GM19043 (cell line): ENCODE results near the gene CAV1.

Source experiments
- ATAC-seq: cut with Tn5 transposase; IDR thresholded peaks from one replicate; pipeline ENCODE4 v1.9.1; 2021; ENCODE audit warnings: low read depth; ENCODE audit not compliant: unreplicated experiment

Gene CAV1

DNA sequence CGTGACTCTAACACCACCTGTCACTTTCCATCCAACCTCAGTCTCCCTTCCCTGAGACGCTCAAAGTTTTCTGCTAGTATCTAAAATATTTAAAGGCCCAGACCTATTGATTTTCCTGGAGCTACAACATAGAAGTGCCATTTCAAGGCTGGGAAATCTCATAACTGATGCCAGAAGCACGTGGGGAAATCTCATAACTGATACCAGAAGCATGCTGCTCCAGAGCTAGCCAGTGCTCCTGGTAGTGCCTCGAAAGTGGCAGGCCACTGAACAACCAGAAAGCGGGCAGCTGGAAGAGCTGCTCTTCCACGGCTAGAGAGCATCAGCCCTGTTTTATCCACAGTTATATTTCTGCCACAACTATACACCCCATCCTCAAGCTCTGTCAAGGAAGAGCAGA, 72.5 kb downstream of the CAV1 start:
- no peak for ATAC-seq

DNA sequence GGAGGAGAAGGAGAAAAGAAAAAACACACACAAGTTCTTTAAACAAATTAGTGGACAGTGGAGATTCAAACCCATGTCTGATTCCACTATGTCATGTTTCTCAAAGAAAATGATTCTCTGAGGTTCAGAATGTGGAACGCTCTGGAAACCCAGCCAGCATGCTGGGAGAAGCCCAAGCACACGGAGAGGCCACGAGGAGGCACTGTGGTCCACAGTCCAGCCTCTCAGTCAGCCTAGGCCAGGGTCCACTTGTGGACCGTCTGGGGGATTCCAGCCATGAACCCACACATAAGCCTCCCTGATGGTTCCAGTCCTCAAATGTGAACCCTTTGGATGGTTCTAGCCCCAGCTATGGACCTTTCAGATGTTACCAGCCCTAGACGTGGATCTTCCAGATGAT, 73.4 kb downstream of the CAV1 start:
- ATAC-seq: no peak

DNA sequence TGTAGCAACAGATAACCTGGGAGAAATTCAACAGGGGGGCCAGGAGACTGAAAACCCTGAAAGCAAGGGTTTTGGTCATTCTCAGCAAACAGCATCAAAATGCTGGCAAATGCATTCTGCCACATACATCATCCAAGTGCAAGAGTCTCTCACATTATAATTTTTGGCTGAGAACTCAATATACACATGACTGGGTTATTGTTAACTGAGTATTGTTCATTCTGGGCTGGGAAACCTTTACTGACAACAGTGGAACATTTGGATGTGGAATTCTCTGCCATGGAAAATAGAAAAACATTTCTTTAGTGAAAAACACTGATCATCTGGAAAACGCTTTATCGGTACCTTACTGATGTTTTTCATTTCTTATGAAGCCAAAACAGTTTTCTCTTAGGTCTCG, 74.0 kb downstream of the CAV1 start:
- no peak for ATAC-seq

DNA sequence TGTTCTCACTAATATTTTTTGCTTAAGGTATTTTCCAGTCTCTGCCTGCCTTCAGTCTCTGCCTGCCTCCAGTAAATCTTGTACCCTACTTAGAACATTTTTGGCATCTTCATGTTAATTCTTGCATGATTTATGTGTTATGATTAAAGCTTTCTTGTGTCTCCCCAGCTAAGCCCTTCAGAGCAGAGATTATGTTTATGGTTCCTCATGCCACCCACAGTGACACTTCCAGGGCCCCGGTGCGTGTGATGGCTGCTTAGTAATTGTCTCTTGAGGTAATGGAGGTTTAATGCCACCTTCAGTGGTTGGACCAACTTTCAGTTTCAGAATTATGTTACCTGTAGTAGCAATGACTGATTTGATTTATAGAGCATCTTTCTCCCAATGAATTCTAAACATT, 76.6 kb downstream of the CAV1 start:
- ATAC-seq: no peak

DNA sequence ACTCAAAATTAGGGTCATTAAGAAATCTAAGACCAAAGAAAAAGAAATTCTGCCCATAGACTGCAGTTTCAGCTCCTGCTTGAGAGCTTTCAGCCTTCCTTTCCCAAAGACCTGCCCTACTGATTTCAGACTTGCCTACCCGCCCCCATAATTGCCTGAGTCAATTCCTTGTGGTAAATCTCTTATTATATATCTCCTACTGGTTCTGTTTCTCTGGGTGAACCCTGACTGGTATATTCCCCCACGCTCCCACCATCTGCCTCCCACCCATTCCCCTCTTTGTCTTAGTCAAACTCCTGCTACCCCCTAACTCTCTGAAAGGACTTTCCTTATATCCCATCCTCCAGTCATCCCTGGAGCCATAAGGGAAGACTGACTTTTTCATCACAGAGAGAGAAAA, 82.5 kb downstream of the CAV1 start:
- ATAC-seq: no peak

DNA sequence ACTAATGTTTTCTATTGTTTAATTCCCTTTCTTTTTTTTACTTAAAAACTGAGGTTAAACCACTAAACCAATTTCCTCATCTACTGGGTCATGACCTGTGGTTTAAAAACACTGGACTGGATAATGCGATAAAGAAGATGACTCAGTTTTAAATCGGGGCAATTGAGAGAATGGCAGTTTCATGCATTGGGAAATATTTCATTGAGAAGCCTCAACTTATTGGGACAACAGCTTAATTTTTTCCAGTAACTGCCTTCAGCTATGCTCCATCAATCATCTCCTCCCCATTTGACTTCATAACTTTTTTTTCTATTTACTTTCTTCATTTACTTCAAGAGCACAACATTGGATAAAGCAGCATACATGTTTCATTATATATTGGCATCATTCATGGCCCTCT, 85.4 kb downstream of the CAV1 start:
- no peak for ATAC-seq

DNA sequence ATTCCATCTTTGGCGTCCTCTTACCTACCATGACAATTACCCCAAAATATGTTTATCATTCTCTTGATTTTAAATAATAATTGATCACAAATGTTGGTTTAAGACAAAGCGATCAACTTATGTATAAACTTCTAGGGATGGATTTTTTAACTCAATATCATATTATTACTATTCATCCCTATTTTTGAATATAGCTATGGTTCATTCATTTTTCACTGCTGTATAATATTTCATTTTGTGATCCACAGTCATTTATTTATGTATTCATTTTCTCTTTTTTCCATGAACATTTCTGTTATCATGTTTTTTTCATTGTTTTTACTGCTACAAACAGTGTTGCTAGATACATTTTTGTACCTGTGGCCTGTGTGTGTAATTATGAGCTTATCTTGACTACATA, 85.9 kb downstream of the CAV1 start:
- ATAC-seq: no peak
